HL-60/S4 (cell line): ENCODE measurements around the gene PCBP2.
"Not testable (repeated sequence)": the region's sequence is repeated elsewhere in the genome, so short reads cannot be mapped to it uniquely, and the experiment has no call there.

ENCODE experiments used
- in situ Hi-C: fragments of 300-500 bp; cut with MboI; formaldehyde crosslinking; loops from 2 replicates; pipeline ENCODE4 v1.14.3; 2022; ENCODE audit warnings: low sequenced_read_pairs

The PCBP2 gene

GRCh38 chr12:53451661-53452158 is at the start of gene PCBP2:
Gene PCBP2, plus strand, starts transcription at chr12:53452102. Its CDS starts 2,699 bp downstream, at chr12:53454801.
- in situ Hi-C loops = no loop called here

DNA sequence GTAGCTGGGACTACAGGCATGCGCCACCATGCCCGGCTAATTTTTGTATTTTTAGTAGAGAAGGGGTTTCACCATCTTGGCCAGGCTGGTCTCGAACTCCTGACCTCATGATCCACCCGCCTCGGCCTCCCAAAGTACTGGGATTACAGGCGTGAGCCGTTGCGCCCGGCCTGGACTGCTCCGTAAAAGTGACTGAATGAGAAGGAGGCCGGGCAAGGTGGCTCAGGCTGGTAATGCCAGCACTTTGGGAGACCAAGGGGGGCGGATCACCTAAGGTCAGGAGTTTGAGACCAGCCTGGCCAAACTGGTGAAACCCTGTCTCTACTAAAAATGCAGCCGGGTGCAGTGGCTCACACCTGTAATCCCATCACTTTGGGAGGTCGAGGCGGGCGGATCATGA is 49.6 kb upstream of the PCBP2 start:
- in situ Hi-C loops = not testable (repeated sequence)

DNA sequence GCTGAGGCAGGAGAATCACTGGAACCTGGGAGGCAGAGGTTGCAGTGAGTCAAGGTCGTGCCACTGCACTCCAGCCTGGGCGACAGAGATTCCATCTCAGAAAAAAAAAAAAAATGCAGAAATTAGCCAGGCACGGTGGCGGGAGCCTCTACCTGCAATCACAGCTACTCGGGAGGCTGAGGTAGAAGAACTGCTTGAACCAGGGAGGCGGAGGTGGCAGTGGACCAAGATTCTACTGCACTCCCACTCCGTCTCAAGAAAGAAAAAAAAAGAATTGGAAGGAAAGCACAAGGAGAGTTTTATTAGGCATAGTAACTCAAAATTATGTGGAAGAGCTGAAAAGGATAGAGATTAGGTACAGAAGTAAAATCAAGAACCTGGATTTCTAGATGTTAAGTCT is 49.0 kb upstream of the PCBP2 start:
- in situ Hi-C loops = no loop called here

- in situ Hi-C loops = no loop called here
These were observed 41.0 kb upstream of the PCBP2 start for GRCh38 chr12:53410951-53411350.

GRCh38 chr12:53413485-53414204 is 38.3 kb upstream of the PCBP2 start:
- in situ Hi-C loops = no loop called here

- in situ Hi-C loops = no loop called here
These were observed 37.0 kb upstream of the PCBP2 start for GRCh38 chr12:53414756-53415417.

- in situ Hi-C loops = not testable (repeated sequence)
These were observed 36.0 kb upstream of the PCBP2 start for GRCh38 chr12:53415752-53416389.

DNA sequence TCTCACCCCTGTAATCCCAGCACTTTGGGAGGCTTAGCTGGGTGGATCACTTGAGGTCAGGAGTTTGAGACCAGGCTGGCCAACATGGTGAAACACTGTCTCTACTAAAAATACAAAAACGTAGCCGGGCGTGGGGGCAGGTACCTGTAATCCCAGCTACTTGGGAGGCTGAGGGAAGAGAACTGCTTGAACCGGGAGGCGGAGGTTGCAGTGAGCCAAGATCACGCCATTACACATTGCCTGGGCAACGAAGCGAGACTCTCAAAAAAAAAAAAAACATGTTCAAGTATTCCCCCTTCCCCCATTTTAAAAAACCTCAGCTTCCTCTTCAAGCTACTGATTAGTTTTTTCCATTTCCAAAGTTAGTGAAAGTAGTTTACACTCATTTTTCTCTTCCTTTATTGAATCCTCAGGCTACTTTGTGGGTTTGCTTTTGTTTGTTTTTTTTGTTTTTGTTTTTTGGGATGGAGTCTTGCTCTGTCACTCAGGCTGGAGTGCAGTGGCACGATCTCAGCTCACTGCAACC is 34.5 kb upstream of the PCBP2 start:
- in situ Hi-C loops = not testable (repeated sequence)

GRCh38 chr12:53418221-53418620 is 33.7 kb upstream of the PCBP2 start:
- in situ Hi-C loops = no loop called here

GRCh38 chr12:53419756-53420155 is 32.1 kb upstream of the PCBP2 start:
- in situ Hi-C loops = loop anchor here (5.0 kb wide), 1 partner anchor 67 kb away; no protein-coding TSS in a partner anchor

GRCh38 chr12:53422247-53422646 is 29.7 kb upstream of the PCBP2 start:
- in situ Hi-C loops = loop anchor here (5.0 kb wide), 1 partner anchor 70 kb away; no protein-coding TSS in a partner anchor

DNA sequence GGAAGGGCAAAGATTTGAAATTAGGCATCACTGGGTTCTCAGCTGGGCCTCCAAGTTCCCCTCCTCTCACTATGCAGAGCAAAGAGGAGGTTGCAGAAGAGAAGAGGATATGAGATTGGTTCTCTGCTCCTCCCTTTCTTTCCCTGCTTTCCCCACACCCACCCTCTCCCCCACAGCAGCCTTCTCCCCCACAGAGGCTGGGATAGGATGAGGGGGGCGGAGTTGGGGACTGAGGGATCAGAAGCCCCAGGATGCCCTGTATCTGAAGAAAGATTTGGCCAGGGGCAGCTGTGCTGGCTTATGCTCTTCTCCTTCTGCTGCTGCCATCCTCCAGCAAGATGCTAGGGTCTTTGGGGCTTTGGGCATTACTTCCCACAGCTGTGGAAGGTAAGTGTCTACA is 28.3 kb upstream of the PCBP2 start, which contains the start of gene AMHR2:
Gene AMHR2, plus strand, starts transcription at position 259 of the 400 bp plus-strand sequence. Its CDS starts 80 bp downstream, at position 339.
- in situ Hi-C loops = loop anchor here (5.0 kb wide), 1 partner anchor 71 kb away; no protein-coding TSS in a partner anchor

GRCh38 chr12:53424626-53425514 is 27.0 kb upstream of the PCBP2 start:
- in situ Hi-C loops = loop anchor here (5.0 kb wide), 1 partner anchor 73 kb away; no protein-coding TSS in a partner anchor

DNA sequence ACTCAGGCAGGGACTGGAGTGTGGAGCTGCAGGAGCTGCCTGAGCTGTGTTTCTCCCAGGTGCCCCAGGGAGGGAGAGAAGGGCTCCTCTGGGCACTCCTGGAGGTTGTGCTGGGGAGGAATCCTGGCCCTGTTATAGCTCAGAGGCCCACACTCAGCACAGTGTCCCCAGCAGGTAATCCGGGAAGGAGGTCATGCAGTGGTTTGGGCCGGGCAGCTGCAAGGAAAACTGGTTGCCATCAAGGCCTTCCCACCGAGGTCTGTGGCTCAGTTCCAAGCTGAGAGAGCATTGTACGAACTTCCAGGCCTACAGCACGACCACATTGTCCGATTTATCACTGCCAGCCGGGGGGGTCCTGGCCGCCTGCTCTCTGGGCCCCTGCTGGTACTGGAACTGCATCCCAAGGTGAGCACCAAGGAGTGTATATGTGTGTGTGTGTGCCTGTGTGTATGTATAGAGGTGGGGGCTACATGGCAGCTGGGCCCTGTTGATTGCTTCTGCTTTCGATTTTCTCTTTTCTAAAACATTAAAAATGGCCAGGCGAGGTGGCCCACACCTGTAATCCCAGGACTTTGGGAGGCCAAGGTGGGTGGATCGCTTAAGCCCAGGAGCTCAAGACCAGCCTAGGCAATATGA is 26.3 kb upstream of the PCBP2 start:
- in situ Hi-C loops = no loop called here

GRCh38 chr12:53427905-53428594 is 23.9 kb upstream of the PCBP2 start:
- in situ Hi-C loops = no loop called here

DNA sequence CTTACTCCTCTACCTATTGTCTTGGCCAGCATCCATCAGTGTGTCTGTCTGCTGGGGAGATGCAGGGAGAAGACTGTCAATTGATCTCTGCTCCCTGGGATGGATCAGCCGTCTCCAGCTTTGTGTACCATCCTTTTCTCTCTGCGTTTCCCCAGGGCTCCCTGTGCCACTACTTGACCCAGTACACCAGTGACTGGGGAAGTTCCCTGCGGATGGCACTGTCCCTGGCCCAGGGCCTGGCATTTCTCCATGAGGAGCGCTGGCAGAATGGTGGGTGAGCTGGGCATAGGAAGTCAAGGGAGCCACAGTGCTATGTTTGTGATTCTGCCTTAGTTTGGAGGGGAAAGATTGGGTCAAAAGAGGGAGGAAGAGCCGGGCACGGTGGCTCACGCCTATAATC is 23.2 kb upstream of the PCBP2 start:
- in situ Hi-C loops = no loop called here

GRCh38 chr12:53430116-53430515 is 21.8 kb upstream of the PCBP2 start:
- in situ Hi-C loops = no loop called here

DNA sequence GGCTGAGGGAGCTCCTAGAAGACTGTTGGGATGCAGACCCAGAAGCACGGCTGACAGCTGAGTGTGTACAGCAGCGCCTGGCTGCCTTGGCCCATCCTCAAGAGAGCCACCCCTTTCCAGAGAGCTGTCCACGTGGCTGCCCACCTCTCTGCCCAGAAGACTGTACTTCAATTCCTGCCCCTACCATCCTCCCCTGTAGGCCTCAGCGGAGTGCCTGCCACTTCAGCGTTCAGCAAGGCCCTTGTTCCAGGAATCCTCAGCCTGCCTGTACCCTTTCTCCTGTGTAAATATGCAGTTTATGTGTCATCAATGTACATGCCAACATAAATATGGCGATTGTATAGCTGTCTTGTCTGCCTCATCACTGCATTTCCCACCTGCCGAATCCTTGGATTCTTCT is 20.7 kb upstream of the PCBP2 start:
- in situ Hi-C loops = no loop called here

DNA sequence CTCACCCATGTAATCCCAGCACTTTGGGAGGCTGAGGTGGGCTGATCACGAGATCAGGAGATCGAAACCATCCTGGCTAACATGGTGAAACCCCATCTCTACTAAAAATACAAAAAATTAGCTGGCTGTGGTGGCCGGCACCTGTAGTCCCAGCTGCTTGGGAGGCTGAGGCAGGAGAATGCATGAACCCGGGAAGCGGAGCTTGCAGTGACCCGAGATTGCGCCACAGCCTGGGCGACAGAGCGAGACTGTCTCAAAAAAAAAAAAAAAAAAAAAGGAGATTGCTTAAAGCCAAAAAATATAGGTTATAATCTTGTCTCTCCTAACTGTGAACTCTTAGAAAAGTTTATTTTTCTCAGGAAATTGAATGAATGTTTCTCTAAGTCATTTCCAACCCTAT is 16.6 kb upstream of the PCBP2 start:
- in situ Hi-C loops = not testable (repeated sequence)
